Measurements from ENCODE around the gene CCDC158.
"Not testable (repeated sequence)": the region's sequence is repeated elsewhere in the genome, so short reads cannot be mapped to it uniquely, and the experiment has no call there.

Gene CCDC158

GRCh38 chr4:76302826-76303438 is 118.0 kb downstream of the CCDC158 start:
- H3K4me3 ChIP-seq (ENCODE audit: low read length), result no peak overlapping the region
- TF ChIP-seq ZNF274 (IDR thresholded peaks at IDR 0.05; ENCODE audit: low read depth, low read length), result no peak

GRCh38 chr4:76301775-76302162 is 119.2 kb downstream of the CCDC158 start:
- no peak overlapping the region for H3K4me3 ChIP-seq (ENCODE audit: low read length)
- TF ChIP-seq ZNF274 (IDR thresholded peaks at IDR 0.05; ENCODE audit: low read depth, low read length), result no peak

- H3K4me3 ChIP-seq (ENCODE audit: low read length), result no peak overlapping the region
- no peak for TF ChIP-seq ZNF274 (IDR thresholded peaks at IDR 0.05; ENCODE audit: low read depth, low read length)
These were observed 119.7 kb downstream of the CCDC158 start for GRCh38 chr4:76301068-76301774.

DNA sequence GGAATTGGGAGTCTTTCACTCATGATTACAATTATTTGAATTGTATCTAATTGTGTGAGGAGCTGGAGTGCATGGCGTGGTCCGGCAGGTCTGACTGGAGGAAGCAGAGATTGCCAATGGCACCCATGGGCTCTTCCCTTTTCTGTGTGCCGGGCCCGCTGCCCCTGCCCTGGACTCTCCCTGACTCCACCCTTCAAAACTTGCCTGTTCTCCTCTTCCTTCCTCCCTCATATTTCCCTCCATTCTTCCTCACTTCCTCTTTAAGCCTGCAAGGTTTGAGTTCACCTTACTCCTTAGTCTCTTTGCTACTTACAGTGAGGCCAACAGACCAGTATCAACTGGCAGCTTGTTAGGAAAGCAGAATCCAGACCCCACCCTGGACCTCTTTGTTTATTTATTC is 120.9 kb downstream of the CCDC158 start:
- TF ChIP-seq ZNF274 (IDR thresholded peaks at IDR 0.05; ENCODE audit: low read depth, low read length), result no peak
- no peak overlapping the region for H3K4me3 ChIP-seq (ENCODE audit: low read length)

GRCh38 chr4:76298227-76298626 is 122.7 kb downstream of the CCDC158 start:
- no peak for TF ChIP-seq ZNF274 (IDR thresholded peaks at IDR 0.05; ENCODE audit: low read depth, low read length)
- H3K4me3 ChIP-seq (ENCODE audit: low read length), result no peak overlapping the region

- no peak overlapping the region for H3K4me3 ChIP-seq (ENCODE audit: low read length)
- no peak for TF ChIP-seq ZNF274 (IDR thresholded peaks at IDR 0.05; ENCODE audit: low read depth, low read length)
These were observed 124.6 kb downstream of the CCDC158 start for GRCh38 chr4:76296286-76296820.

DNA sequence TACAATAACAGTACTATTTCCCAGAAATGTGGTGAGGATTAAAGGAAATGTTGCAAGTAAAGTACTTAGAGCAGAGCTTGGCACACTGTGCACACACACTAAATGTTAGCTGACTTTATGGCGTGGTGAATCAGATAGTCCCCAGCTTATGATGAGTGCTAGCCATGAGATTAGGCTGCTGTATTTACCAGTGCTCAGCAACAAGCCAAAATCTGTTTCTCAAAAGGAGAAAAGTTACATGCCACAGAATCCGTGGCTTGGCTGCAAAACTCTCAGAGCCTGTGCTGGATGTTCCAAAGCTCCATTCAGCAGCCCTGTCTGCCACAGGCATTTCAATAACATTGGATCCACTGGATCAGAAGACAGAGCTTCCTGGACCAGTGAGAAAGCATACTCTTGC is 127.2 kb downstream of the CCDC158 start:
- no peak overlapping the region for H3K4me3 ChIP-seq (ENCODE audit: low read length)
- TF ChIP-seq ZNF274 (IDR thresholded peaks at IDR 0.05; ENCODE audit: low read depth, low read length), result no peak

DNA sequence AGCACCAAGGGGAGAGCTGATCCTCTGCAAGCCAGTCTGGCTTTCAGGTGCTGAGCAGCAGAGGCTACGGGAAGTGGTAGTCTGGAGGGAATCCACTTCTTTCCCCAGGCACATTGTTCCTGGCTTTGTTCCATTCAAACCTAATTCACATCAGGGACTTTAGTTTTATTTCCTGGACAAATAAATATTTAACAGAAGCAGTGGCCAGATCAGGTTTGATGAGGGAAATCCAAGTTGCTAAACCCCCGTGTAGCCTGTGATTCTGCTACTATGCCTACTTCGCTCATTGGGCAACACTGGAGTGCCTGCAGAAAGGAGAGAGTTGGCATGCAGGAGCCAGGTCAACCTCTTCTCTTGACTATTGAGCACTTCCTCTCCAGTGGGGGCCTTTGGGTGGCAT is 128.2 kb downstream of the CCDC158 start:
- no peak for TF ChIP-seq ZNF274 (IDR thresholded peaks at IDR 0.05; ENCODE audit: low read depth, low read length)

DNA sequence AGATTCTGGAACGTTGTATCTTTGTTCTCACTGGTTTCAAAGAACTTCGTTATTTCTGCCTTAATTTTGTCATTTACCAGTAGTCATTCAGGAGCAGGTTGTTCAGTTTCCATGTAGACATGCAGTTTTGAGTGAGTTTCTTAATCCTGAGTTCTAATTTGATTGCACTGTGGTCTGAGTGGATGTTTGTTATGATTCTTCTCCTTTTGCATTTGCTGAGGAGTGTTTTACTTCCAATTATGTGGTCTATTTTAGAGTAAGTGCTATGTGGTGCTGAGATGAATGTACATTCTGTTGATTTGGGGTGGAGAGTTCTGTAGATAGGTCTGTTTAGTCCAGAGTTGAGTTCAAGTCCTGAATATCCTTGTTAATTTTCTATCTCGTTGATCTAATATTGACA is 133.1 kb downstream of the CCDC158 start:
- H3K4me3 ChIP-seq (ENCODE audit: low read length), result not testable (repeated sequence)

More for the DNA sequence above, 128.2 kb downstream of the CCDC158 start:
- H3K4me3 ChIP-seq (ENCODE audit: low read length), result no peak overlapping the region

DNA sequence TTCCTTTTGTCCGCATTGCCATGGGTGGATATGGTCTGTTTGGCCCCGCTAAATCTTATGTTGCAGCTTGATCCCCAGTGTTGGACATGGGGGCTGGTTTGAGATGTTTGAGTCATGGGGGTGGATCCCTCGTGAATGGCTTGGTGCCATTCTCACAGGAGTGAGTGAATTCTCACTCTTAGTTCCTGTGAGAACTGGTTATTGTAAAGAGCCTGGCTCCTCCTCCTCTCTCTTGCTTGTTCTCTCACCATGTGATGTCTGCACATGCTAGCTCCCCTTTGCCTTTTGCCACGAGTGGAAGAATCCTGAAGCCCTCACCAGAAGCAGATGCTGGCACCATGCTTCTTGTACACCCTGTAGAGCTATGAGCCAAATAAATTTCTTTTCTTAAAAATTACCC is 137.0 kb downstream of the CCDC158 start:
- TF ChIP-seq ZNF274 (IDR thresholded peaks at IDR 0.05; ENCODE audit: low read depth, low read length), result no peak
- H3K4me3 ChIP-seq (ENCODE audit: low read length), result no peak overlapping the region

DNA sequence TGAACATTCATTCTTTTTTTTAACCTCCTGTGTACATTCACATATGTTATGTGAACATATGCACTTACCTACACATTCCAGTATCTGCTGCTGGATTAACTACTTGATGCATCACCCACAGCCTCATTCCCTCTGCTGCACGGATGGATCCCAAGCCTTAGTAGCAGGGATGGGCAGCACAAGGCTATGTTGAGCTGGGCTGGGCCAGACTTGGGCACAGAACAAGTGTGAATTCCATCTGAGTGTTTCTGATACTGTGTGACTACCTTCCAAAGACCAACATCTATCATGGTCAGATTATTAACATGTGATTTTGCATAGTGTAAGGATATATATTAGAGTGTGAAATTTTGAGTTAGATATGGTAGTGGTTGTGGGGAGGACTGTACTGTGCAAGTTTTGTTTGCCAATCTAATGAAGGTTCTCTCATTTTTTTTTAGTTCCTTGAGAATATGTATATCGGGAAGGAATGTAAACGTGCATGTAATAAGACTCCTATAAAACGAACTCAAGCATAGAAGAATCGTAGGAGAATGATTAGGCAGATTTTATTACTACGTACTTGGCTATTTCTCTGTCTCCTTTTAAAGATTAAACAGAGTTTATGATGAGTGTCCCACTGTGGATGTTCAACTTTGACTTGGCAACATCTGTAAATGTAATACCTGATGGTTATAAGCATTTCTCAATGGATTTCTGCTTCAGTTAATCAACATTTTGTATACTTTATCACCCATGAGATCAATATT is 137.8 kb downstream of the CCDC158 start:
- no peak overlapping the region for H3K4me3 ChIP-seq (ENCODE audit: low read length)
- no peak for TF ChIP-seq ZNF274 (IDR thresholded peaks at IDR 0.05; ENCODE audit: low read depth, low read length)

- not testable (repeated sequence) for H3K4me3 ChIP-seq (ENCODE audit: low read length)
These were observed 139.3 kb downstream of the CCDC158 start for GRCh38 chr4:76281594-76281993.

- no peak overlapping the region for H3K4me3 ChIP-seq (ENCODE audit: low read length)
- no peak for TF ChIP-seq ZNF274 (IDR thresholded peaks at IDR 0.05; ENCODE audit: low read depth, low read length)
These were observed 140.2 kb downstream of the CCDC158 start for GRCh38 chr4:76280488-76281441.

DNA sequence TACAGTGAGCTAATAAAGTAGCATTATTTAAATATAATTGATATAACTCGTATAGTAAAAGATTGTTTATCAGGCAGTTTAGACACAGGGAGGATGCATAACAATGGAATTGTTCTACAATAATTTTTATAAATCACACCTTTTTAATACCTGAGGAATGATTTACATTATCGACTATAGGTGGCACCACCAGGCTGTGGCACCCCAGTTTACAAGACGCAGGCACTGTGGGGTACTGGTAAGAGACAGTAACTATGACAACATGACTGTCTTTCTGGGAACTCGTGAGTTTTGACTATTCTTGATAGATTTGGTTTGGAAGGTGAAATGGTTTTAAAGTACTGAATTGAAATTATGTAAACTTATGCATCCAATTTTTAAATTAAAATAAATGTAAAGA is 141.5 kb downstream of the CCDC158 start:
- TF ChIP-seq ZNF274 (IDR thresholded peaks at IDR 0.05; ENCODE audit: low read depth, low read length), result no peak
- no peak overlapping the region for H3K4me3 ChIP-seq (ENCODE audit: low read length)

All from GM08714 (cell line).